ENCODE results near the gene WFDC1.

The WFDC1 gene

DNA sequence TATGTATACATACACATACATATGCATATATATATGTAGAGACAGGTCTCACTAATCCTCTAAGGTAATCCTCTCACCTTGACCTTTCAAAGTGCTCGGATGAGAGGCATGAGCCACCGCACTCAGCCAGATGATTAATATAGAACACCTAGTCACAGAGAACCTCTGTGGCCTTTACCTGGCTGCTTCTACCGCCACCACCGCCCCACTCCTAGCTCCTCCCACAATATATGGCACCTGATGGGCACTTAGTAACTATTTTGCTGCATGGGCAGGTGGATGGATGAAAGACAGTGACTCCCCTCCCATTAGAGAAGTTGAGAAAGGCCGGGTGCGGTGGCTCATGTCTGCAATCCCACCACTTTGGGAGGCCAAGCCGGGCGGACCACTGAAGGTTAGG lies 57.0 kb downstream of the WFDC1 start:
- DNase-seq (ENCODE audit: low read depth in 2 of 2): no peak

DNA sequence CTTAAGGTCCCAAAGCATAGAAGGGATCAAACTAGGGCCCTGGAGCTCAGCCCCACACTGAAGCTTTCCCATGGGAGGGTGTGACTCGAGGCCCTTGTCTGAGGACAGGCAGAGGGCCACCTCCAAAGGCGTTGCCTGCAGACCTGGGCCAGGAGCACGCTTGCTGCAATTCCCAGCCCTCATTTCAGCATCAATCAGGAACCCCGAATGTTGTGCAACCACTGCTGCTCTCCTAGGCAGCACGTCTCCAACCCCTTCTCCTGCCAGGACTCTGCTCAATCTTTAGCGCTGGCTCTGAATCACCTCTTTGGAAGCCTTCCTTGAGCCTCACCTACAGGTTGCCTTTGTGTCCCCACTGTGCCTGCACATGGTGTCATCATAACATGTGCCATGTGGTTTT lies 59.6 kb downstream of the WFDC1 start:
- DNase-seq (ENCODE audit: low read depth in 2 of 2): no peak

DNA sequence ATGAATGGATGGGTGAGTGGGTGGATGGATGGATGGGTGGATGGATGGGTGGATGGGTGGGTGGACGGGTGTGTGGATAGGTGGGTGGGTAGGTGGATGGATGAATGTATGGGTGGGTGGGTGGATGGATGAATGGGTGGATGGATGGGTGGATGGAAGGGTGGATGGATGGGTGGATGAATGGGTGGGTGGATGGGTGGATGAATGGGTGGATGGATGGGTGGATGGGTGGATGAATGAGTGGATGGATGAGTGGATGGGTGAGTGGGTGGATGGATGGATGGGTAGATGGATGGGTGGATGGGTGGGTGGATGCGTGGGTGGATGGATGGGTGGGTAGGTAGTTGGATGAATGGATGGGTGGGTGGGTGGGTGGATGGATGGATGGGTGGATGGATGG lies 60.5 kb downstream of the WFDC1 start:
- DNase-seq (ENCODE audit: low read depth in 2 of 2): no peak

DNA sequence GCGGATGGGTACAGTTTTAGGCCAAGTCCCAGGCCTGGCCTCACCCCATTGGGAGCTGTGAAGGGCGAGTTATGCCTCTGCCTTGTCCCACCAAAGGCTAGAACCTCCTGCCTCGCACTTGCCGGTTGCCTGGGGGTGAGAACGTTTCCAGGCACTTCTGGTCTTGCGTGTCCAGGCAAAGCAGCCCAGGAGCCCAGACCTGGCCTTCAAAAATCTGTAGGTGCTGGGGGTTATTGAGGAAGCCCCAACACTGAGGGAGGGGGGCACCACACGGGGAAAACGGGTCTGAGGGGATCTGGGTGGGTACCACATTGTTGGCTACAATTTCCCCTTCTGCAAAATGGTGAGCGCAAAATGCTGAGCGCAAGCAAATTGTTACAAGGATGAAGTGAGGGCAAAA lies 61.5 kb downstream of the WFDC1 start:
- no peak for DNase-seq (ENCODE audit: low read depth in 2 of 2)

DNA sequence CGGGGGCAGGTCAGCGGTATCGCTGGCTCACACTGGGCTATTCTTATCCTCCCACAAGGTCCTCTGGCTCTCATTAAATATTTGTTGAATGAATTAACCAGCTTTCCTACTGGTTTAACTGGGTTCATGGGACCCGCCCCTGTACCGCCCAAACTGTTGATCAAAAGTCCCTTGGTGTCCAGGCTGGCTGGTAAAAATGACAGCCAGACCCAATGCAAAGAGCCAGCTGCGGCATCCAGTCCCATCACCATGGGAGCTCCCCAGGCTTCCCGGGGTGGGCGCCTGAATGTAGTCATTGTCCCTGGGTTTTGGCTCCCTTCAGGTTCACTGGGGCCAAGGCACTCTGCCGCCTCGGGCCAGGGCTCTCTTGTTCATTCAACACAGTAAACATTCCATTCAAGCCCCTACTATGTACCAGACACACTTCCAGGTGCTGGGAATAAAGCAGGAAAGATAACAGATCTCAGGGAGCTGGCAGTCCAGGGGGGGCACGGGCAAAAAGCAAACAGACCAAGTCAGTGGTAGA lies 62.0 kb downstream of the WFDC1 start:
- DNase-seq (ENCODE audit: low read depth in 2 of 2): no peak

DNA sequence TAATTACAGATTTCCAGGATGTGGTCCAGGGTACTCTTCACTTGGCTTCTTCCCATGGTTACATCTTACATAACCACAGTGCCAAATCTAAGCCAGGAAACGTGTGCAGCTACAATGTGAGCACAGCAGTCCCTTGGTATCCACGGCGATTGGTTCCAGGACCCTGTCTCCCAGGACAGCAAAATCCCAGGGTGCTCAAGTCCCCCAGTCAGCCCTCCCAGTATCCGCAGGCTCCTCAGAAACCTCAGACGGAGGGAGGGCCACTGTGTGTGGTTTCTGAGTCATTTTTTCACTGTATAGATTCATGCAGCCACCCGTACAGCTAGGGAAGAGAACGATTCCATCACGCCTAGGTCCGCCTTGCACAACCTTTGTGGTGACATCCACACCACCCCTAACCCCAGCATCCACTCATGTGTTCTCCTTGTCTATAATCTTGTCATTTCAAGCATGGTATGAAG lies 62.5 kb downstream of the WFDC1 start:
- DNase-seq (ENCODE audit: low read depth in 2 of 2): peak; percentile 6 to 11

DNA sequence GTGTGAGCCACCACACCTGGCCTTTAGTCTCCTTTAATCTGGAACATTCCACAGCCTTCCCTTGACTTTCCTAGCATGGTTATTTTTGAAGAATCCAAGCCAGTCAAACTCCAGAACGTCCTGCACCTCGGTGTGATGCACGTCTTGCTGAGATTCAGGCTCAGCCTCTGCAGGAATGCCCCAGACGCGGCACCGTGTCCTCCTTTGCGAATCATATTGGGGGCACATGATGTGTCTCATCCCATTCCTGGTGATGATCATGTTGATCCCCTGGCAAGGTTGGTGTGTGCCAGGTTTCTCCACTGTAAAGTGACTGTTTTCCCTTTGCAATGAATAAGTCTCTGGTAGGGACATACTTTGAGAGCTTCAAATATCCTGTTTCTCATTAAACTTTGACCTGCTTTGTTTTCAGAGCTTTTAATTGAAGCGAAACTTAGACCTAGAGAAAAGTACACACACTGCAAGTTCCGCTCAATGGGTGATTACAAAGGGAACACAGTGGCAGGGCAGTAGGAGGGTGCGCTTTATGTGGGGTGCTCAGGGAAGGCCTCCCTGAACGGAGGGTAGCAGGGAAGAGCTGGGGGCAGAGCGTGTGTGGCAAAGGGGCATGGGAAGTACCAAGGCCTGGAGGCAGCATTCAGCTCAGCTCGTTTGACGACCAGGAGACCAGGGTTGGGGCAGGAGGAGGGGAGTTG lies 64.1 kb downstream of the WFDC1 start:
- DNase-seq (ENCODE audit: low read depth in 2 of 2): no peak

DNA sequence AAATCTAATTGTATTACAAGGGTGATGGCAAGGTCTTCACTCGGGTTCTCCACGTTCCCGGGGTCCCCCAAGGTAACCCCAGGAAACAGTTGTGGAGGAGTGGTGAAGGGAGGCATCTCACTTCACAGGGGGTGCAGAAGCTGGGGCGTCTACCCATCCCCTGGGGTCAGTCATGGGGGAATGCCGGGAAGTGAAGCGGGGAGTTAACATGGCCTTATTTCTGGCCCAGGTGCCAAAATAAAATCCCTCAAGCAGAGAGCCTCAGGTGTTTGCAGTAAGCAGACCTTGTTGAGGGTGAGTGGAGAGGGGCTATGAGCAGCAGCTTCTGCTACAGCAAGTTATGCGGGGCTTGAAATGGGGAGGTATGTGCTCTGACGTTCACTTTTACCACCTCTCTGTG lies 64.6 kb downstream of the WFDC1 start:
- DNase-seq (ENCODE audit: low read depth in 2 of 2): no peak

DNA sequence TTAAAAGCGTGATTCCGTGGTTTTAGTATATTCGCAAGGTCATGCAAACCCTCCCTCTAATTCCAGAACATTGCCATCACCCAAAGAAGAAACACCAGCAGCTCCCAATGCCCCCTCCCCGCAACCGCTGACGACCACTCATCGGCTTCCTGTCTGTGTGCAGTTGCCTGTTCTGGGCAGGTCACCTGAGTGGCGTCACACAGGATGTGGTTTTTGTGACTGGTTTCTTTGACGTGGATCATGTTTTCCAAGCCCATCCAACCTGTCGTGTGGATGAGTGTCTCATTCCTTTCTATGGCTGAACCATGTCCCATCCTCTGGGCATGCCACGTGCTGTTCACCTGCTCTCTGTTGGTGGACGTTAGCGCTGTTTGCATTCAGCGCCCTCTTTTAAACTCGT lies 65.5 kb downstream of the WFDC1 start:
- DNase-seq (ENCODE audit: low read depth in 2 of 2): peak; percentile 30 to 47

DNA sequence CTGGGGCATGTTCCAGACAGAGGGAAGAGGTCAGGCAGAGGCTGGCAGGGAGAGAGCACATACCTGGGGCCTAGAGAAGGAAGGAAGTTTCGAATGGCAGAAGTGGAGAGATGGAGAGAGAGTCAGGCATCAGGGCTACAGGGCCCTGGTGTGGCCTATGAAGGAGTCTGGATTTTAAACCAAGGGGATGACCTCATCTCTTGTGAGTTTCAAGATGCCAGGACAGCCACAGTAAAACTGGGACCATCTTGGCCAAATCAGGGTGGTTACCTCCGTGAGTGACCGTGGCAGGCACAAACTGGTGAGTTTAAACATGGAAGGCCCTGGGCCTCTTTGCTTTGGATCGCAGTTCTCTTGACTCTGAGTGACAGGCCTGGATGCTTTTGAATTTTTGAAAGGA lies 66.1 kb downstream of the WFDC1 start:
- no peak for DNase-seq (ENCODE audit: low read depth in 2 of 2)

DNA sequence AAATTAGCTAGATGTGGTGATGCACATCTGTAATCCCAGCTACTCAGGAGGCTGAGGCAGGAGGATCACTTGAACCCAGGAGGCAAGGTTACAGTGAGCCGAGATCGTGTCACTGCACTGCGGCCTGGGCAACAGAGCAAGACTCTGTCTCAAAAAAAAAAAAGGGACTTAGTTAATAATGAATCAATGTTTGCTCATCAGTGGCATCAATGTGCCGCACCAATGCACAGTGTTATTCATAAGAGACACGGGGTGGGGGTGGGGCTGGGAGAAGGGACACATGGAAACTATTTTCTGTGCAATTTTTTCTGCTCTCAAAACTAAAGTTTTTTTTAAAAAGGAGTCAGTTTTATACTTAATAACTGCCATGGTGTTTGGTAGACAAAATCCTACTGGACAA lies 66.9 kb downstream of the WFDC1 start:
- DNase-seq (ENCODE audit: low read depth in 2 of 2): no peak

DNA sequence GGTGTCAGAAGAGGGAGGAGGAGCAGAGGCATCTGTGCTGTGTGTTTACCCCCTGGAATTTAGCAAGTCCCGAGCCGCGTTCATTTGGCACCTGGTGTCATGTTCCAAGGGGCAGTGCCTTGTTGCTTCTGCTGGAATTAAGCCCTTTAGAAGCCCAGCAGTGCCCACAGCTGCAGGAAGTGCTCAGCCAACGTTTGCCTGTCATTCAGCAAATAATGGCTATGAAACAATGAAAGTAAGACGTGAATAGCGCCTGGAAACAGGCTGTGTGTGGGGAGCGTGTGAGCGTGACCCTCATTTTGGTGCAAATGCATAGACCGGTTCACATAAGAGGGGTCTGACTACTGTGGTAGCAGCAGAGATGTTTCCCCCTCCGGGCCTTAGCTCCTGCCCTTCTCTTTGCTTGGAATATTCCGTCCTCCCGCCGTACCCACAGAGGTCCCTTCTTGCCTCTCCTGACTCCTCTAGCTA lies 67.8 kb downstream of the WFDC1 start:
- no peak for DNase-seq (ENCODE audit: low read depth in 2 of 2)

DNA sequence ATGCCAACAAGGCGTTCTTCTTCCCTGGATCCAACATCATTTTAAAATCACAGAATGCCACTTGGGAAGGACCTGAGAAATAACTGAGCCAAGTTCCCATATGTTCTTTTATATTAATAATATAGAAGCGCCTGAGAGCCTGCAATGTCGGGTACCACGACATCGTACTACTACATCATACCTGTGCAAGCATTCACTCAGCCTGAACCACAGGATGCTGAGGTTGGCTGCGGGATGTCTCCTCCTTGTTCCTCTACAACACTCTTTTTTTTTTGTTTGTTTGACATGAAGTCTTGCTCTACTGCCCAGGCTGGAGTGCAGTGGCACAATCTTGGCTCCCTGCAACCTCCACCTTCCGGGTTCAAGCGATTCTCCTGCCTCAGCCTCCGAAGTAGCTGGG lies 71.5 kb downstream of the WFDC1 start:
- DNase-seq (ENCODE audit: low read depth in 2 of 2): no peak

DNA sequence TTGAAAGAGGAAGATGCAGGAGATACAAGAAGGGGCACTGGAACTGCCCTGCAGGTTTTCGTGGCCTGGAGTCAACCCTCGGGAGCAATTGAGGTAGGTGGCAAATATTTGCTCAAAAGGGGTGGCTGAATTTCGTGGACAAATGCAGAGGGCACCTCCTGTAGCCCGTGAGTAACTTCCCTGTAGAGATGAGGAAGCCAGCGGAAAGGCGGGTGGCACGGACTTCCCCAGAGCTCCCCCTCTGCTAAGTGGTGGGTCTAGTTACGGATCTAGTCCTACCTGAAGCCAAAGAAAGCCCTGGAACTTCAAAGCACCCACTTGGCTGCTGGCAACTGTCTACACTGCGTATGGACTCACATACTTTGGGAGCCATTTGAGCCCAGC lies 72.6 kb downstream of the WFDC1 start:
- no peak for DNase-seq (ENCODE audit: low read depth in 2 of 2)

DNA sequence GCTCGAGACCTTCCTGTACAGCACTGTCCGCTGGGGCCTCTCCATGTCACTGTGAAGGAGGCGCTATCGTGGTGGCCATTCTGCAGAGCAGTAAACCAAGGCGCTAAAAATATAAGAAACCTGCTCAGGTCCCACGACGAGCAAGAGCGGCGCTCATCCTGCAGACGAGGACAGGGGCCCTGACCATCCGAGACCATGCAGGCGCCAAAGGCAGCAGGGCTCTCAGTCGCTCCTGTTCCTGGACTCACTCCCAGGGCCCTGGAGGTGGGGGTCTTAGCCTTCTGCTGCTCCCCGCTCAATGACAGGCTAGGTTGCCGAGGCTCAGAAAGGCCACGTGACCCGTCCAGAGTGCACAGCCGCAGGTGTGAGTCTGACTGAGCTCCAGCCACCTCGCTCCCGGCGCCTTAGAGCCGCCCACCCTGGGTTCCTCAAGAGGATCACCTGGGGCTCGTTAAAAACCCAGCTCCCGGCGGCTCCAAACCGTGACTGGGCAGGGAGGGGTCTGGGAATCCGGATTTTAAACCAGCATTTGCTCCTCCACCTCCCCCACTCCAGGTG lies 73.2 kb downstream of the WFDC1 start:
- no peak for DNase-seq (ENCODE audit: low read depth in 2 of 2)

DNA sequence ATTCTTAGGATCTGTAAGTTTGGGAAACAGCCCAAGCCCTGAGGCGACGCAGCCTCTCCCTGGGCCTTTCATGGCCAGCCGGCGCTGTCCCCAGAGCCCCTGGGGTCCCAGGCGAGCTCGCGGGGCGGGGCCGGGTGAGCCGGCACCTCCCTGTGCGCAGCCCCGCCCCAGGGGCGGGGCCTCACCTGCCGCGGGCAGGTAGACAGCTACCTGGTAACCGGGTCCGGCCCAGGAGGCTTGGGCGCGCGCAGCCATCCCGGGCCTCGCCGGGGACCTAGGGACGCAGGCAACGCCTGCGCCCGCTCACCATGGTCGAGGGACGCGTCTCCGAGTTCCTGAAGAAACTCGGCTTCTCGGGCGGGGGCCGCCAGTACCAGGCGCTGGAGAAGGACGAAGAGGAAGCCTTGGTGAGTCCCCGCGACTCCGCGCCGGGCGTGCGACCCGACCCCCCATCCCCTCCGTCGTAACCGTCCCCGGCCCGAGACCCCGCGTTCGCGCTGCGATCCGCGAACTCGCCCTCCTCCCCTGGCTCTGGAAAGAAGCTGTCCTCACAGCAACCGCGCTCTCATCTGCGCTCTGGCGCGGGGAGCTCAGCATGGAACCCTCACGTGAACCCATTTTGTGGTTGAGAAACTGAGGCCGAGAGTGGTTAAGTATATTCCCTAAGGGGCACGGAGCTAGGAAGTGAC lies 73.8 kb downstream of the WFDC1 start, which contains the start of gene ATP2C2:
ATP2C2 (plus strand) TSS at position 231 of the 689 bp plus-strand sequence; CDS start at position 309, 78 bp downstream.
- no peak for DNase-seq (ENCODE audit: low read depth in 2 of 2)

DNA sequence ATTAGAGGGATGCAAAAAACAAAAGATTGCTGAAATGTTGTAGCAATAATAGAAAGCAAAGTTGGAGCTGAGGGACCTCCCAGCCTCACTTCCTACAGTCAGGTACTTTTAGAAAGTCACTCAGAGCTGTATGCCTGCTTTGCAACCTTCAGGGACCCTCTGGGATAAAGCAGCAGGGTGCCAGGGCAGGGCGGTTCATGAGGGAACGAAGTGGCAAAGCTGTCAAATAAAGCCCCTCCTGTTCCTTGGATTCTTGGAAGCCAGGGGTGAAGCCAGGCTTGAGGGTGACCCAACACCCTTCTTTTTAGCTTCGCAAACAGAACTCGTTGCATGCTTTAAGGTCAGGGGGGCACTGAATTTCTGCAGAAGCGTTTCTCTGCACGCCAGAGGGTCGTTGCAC lies 74.4 kb downstream of the WFDC1 start:
- no peak for DNase-seq (ENCODE audit: low read depth in 2 of 2)

DNA sequence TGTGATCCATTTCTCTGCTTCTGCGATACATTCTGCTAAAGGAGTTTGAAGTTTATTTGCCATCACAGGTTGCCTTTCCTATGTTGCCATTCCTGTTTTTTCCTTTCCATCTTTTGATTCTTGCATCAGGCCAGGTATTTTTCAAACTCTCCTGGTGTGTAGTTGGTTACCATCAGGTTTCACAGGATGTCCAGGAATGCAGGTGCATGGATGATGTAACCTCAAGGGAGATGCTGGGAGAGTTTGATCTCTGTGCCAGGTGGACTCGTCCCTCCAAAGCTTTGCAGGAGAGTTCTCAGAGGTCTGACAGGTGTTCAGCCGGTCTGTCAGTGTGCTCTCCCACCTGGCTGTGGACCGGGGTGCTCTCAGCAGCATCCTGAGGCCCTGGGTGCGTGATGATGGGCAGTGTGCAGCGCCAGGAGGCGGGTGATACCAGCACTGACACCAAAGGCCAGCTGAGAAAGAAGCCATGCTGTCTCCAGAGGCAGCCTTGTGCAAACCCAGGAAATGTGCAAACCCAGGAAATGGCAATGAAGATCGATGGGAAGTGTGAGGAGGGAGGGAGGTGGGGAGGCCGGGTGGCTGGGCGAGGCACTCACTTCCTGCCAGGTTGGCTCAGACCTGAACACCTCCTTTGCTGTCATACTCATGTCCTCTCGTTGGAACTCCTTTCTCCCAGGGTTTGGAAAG lies 75.4 kb downstream of the WFDC1 start:
- no peak for DNase-seq (ENCODE audit: low read depth in 2 of 2)

DNA sequence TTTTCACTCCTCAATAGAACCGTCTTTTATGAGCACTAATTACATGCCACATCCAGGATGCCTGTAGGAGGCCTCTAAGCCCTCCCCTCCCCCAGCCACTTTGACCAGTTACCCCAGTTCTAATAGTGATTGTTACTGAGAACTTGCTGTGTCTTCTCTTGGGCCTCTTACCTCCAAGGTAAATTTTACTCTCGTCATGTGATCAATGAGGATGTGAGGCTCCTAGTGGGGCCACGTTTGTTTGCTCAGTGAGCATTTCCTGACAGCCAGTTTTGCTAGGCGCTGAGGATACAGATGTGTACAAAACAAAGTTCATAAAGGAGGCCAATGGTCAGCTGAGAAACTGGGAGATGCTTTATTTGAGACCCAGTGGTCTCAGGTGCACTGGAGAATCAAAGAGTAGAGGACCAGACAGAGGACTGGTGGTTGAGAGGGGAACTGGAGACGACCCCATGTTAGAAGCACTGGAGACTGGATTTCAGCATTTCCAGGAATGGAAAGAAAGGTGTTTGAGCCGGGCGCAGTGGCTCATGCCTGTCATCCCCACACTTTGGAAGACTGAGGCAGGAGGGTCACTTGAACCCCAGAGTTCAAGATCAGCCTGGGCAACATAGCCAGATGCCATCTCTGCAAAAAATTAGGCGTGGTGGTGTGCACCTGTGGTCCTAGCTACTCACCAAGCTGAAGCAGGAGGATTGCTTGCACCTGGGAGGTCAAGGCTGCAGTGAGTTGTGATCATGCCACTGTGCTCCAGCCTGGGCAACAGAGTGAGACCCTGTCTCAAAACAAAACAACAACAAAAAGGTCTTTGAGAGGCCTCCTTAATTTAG lies 76.3 kb downstream of the WFDC1 start:
- no peak for DNase-seq (ENCODE audit: low read depth in 2 of 2)

DNA sequence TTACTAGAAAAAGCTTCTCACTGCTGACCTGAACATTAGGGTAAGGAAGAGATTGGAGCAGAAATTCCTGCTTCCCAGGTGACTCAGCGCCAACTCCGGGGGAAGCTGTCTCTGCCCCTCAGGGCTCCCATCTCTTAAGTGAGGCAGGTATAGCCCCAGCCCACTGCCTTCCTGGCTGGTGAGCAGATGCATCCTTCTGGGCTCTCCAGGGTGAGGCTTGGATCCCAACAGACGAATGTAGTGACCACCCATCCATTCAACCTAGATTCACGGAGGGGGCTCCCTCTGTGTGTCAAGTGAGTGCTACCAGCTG lies 76.8 kb downstream of the WFDC1 start:
- no peak for DNase-seq (ENCODE audit: low read depth in 2 of 2)

DNA sequence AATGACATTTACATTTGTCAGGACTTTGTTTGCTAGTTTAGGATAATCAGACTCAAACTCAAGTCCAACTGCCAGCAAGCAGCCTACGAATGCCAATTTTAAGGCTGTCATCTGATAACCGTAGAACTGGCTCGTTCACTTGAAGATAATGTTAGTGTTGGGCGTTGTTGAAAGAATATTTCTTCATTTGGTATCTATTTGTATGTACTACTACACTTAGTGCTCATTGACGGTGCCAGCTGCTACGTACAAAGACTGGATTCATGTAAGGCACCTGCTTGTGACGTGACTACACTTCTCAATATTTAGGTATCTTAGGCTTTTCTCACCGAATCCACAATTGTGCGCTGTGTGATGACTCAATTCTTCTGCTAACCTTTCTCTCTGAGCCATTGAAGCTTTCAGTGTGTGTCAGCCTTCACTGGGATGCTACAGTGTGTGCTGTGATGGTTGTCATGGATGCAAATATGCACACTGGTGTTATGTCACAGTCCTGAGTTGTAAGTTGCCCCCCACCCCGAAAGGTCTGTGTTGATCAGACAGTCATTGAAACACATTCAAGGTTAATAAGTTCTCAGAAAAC lies 79.3 kb downstream of the WFDC1 start:
- no peak for DNase-seq (ENCODE audit: low read depth in 2 of 2)
